Superior temporal gyrus (tissue), 1 donor: ENCODE measurements around the gene RHOXF1.
"Not testable (repeated sequence)": the region's sequence is repeated elsewhere in the genome, so short reads cannot be mapped to it uniquely, and the experiment has no call there.

Source experiments
- DNase-seq: peaks from one replicate; pipeline ENCODE4 v3.0.0-alpha.2; 2016; ENCODE audit errors: extremely low spot score

Gene RHOXF1

GRCh38 chrX:120115438-120115963 lies at the start of gene RHOXF1:
RHOXF1 (minus strand) TSS chrX:120115913; CDS start chrX:120115862, 51 bp downstream.
- no peak for DNase-seq

- DNase-seq = not testable (repeated sequence)
Measured at GRCh38 chrX:120159086-120159485, 43.4 kb upstream of the RHOXF1 start.

- DNase-seq = not testable (repeated sequence)
Measured at GRCh38 chrX:120158313-120158712, 42.6 kb upstream of the RHOXF1 start, which contains the start of gene RHOXF2. RHOXF2 (plus strand) TSS chrX:120158613; CDS start chrX:120158751, 138 bp downstream.

- not testable (repeated sequence) for DNase-seq
Measured at GRCh38 chrX:120150109-120150744, 34.5 kb upstream of the RHOXF1 start.

GRCh38 chrX:120147537-120147936 lies 31.8 kb upstream of the RHOXF1 start:
- DNase-seq = no peak

- not testable (repeated sequence) for DNase-seq
Measured at GRCh38 chrX:120146323-120146722, 30.6 kb upstream of the RHOXF1 start.

GRCh38 chrX:120145295-120145925 lies 29.7 kb upstream of the RHOXF1 start:
- no peak for DNase-seq

- no peak for DNase-seq
Measured at GRCh38 chrX:120144178-120144844, 28.6 kb upstream of the RHOXF1 start.

GRCh38 chrX:120140293-120140981 lies 24.7 kb upstream of the RHOXF1 start:
- DNase-seq = no peak

GRCh38 chrX:120137439-120137838 lies 21.7 kb upstream of the RHOXF1 start:
- DNase-seq = no peak

GRCh38 chrX:120136840-120137239 lies 21.1 kb upstream of the RHOXF1 start:
- no peak for DNase-seq

GRCh38 chrX:120136128-120136527 lies 20.4 kb upstream of the RHOXF1 start:
- no peak for DNase-seq

GRCh38 chrX:120128306-120128846 lies 12.7 kb upstream of the RHOXF1 start:
- DNase-seq = not testable (repeated sequence)

- DNase-seq = no peak
Measured at GRCh38 chrX:120125444-120125843, 9.7 kb upstream of the RHOXF1 start.

GRCh38 chrX:120120223-120120622 lies 4.5 kb upstream of the RHOXF1 start:
- no peak for DNase-seq

- no peak for DNase-seq
Measured at GRCh38 chrX:120111611-120112010, 4.1 kb downstream of the RHOXF1 start.

GRCh38 chrX:120109378-120109777 lies 6.3 kb downstream of the RHOXF1 start:
- no peak for DNase-seq

GRCh38 chrX:120104707-120105106 lies 11.0 kb downstream of the RHOXF1 start:
- DNase-seq = not testable (repeated sequence)

GRCh38 chrX:120101057-120101456 lies 14.7 kb downstream of the RHOXF1 start:
- DNase-seq = not testable (repeated sequence)

- no peak for DNase-seq
Measured at GRCh38 chrX:120090208-120090607, 25.5 kb downstream of the RHOXF1 start.

- DNase-seq = no peak
Measured at GRCh38 chrX:120087289-120088017, 28.3 kb downstream of the RHOXF1 start.
